ENCODE results near the gene PPP2R2D.

DNA sequence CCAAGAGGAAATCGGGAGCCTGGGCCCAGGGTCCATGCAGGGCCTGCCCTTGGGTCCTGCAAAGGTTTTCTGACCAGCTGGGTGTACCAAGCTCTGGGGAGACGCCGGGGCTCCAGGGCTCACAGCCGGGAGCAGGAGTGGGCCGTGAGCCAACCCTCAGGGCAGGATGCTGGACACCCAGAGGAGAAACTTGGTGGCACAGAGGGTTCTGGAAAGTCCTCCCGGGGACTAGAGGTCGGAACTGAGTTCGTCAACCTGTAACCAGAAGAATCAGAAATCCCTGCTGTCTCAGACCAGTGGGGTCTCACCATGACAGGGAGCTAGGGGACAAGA is 29.2 kb upstream of the PPP2R2D start:
- TF ChIP-seq, protein P1, sequence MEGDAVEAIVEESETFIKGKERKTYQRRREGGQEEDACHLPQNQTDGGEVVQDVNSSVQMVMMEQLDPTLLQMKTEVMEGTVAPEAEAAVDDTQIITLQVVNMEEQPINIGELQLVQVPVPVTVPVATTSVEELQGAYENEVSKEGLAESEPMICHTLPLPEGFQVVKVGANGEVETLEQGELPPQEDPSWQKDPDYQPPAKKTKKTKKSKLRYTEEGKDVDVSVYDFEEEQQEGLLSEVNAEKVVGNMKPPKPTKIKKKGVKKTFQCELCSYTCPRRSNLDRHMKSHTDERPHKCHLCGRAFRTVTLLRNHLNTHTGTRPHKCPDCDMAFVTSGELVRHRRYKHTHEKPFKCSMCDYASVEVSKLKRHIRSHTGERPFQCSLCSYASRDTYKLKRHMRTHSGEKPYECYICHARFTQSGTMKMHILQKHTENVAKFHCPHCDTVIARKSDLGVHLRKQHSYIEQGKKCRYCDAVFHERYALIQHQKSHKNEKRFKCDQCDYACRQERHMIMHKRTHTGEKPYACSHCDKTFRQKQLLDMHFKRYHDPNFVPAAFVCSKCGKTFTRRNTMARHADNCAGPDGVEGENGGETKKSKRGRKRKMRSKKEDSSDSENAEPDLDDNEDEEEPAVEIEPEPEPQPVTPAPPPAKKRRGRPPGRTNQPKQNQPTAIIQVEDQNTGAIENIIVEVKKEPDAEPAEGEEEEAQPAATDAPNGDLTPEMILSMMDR (conservative IDR thresholded peaks at IDR 0.05), result no peak
- no peak for TF ChIP-seq ZFX (IDR thresholded peaks at IDR 0.05)

Measured in C4-2B (cell line).